Liver (tissue), 3 donors: Measurements from ENCODE around the gene IQCH.

Experiments used
- CTCF ChIP-seq: fragments of 150-350 bp; IDR thresholded peaks from 2 replicates; pipeline ENCODE4 v1.5.1; 2017; ENCODE audit warnings: improper control_type of control experiment, low read depth, low read length; ENCODE audit not compliant: missing input control
- RAD21 ChIP-seq, 2 donors: IDR thresholded peaks; 2 replicates each; pipeline ENCODE4 v1.6.1; 2016; ENCODE audit warnings: antibody characterized with exemption in 2 of 2, mild to moderate bottlenecking in 2 of 2
- donor health status: healthy.
- donor health status: healthy.

GRCh38 chr15:67413770-67414390 lies 159.3 kb downstream of the IQCH start:
- no peak for TF ChIP-seq CTCF
- TF ChIP-seq RAD21 (IDR thresholded peaks at IDR 0.05) = no peak
